CD4-positive, alpha-beta T cell treated with Interleukin-12 subunit alpha and Interleukin-12 subunit beta, for 1 hour (primary cell): Measurements from ENCODE around the gene HLA-DMA.

Experiments used
- DNase-seq: peaks from one replicate; pipeline ENCODE4 v3.0.0-alpha.2; 2020

The HLA-DMA gene

DNA sequence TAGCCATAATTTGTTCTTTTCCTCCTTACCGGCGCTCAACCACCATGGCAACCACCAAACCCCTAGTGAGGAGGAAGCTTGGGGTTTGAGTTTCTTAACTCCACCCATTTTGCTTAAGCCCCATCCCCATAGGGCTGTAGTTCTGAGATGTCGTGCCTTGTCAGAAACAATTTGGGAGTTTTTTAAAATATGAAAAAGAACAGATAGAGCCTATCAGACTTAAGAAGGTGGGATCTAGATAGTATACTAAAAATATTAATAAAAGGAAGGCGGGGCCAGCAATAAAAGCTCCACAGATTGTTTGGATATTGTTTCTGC lies 21.1 kb upstream of the HLA-DMA start:
- peak; percentile 62 for DNase-seq

- DNase-seq: peak; percentile 79
Observed at GRCh38 chr6:32973144-32974015, 20.5 kb upstream of the HLA-DMA start.

DNA sequence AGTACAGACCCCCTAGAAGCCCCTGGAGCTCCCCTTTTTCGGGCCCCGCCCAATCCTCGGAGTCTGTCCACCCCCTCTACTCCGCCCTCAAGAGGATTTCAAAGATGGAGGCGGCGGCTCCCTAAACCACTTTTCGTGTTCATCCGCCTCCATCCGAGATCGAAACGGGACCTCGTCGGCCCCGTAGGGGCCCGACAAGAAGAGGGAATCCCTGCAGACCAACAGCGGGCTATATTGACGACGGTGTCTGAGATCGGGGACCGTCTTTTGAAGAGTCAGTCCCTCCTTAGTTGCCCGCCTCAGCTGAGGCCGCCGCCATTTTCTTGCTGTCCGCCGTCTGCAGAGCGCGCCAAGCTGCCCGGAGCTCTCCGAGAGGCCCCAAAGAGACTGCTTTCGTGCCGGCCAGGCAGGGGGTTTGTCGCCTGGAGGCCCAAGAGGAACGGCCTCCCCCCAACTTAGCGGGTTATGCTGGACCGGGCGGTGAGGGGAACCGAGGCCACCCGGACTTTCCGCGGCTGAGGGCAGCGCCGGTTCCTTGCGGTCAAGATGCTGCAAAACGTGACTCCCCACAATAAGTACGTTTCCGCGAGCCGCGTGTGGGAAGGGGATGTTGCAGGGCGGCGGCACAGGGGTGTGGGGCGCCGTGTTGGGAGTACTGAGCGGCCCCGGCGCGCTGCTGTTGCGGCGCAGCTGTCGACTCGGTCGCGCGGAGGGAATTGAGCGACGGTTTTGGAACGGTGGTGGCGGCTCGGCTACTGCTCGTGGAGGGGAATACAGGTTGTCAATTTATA lies 19.7 kb upstream of the HLA-DMA start:
- DNase-seq: no peak

- peak; percentile 100 for DNase-seq
Observed at GRCh38 chr6:32971581-32972352, 18.9 kb upstream of the HLA-DMA start.

GRCh38 chr6:32971242-32971580 lies 18.3 kb upstream of the HLA-DMA start:
- DNase-seq: no peak

DNA sequence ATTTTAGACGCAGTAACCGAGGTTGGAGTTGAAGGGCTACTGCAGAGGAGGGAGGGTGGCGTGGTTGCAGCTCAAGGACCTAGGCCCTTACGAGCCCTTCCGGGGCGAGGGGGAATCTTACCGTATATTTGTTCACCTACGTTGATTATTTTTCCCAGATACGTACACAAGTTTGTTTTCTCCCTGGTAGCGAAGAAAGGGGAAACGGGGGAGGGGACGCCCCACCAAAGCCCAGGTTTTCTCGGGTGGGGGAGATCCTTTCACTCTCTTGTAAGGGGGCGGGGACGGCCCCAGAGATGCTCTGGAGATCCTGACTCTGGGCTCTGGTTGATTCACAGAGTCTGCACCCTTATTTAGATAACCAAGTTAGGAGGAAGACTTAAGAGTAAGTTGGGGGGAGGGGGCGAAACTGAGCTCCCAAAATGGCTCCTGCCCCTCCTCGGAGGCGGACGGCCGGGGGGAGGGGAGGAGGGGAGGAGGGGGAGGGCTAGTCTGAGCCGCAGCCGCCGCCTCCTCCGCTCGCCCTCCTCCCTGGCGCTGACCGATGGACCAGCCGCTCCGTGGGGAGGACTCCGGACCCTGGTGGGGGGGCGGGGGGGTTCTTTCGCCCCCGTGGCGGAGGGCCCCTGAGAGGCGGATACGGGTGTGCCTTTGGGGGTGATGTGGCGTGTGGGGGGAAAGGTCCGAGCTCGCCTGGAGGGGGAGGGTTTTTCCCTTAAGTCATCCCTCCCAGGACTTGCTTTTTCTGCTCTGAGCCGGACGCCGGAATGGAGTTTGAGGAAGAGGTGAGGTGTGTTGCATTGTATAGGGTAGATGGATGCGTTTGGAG lies 17.7 kb upstream of the HLA-DMA start:
- DNase-seq: peak; percentile 78

DNA sequence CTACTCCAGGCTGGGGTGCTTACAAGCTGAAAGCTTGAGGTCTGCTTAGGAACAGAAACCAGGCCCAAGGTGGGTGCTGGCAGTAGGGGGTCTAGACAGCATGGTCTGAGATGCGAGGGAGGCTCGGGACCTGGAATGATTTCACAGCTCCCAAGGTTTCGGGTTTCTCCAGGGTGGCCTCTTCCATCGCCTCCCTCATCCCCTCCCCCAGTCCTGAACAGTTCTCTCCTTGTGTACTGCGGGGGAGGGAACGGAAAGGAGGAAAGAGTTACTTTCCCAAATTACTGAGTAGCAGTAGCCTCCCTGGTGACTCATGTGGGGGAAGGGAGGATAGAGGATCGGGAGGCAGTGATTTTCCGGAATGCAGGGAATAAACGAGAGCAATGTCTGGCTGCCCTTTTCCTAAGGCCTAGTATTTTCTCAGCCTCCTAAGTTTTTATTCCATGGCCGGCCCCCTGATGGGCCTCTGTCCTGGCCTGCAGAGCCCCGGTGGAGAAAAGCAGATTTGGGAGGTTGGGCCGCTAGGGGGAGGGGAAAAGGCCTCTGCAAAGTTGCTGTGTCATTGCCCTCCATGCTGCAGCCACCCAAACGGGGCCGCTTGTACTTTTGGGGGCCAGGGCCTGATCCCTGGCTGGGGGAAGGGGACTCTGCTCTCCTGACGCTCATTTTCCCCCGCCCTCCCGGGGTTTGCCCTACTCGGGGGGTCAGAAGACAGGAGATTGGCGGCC lies 17.0 kb upstream of the HLA-DMA start:
- peak; percentile 70 for DNase-seq

DNA sequence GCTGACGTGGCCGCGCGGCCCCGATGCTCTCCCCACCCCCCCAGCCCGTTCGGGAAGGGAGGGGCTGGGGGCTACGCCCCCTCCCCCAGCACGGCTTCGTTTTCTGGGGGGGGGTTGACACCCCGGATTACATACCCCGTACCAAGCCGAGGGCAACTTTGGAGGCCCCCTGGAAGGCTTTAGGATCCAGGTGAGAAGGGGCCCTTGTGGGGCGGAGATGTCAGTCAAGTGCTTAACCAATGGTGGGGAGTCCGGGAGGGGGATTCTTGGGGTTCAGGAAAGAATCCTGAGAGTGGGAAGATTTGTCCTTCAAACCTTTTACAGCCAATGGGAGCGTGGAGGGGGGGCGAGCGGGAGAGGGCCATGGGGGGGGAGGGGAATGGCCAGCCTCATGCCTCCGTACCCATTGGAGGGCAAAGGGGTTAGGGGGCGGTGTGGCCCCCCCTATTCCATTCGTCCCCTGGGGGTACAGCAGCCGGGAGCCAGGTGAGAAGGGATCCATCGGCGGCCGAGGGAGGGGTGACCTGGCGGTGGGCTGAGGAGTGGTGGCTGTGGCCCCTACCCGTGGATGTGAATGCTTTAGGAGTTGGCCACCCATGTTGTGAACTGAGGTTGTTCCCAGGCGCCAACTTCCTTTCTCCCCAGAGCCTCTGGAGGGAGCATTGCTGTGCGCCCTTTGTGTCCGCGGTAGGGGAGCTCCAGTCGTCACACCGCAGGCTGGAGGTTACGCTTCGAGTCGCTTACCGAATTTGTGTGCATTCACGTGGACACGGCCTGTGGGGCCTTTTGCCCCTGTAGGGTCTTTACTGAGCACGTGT lies 16.2 kb upstream of the HLA-DMA start:
- peak; percentile 61 for DNase-seq

GRCh38 chr6:32968093-32968866 lies 15.4 kb upstream of the HLA-DMA start, which contains the start of gene BRD2:
Gene BRD2 (plus strand): TSS chr6:32968594. CDS start chr6:32972899, 4,305 bp downstream.
- DNase-seq: peak; percentile 98

GRCh38 chr6:32967151-32968091 lies 14.5 kb upstream of the HLA-DMA start:
- peak; percentile 59 for DNase-seq

- DNase-seq: no peak
Observed at GRCh38 chr6:32964776-32965175, 11.9 kb upstream of the HLA-DMA start.

GRCh38 chr6:32963866-32964265 lies 11.0 kb upstream of the HLA-DMA start:
- no peak for DNase-seq

DNA sequence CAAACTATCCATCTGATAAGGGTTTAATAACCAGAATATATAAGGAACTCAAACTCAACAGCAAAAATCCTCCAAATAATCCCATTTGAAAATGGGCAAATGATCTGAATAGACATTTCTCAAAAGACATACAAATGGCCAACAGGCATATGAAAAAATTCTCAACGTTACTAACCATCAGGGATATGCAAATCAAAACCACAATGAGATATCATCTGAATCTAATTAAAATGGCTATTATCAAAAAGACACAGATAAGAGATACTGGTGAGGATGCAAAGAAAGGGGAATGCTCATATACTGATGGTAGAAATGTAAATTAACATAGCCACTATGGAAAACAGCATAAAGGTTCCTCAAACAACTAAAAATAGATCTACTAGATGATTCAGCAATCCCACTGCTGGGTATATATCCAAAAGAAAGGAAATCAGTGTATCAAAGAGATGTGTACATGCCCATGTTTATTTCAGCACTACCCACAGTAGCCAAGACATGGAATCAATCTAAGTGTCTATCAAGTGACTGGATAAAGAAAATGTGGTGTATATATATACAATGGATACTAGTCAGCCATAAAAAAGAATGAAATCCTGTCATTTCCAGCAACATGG lies 9.4 kb upstream of the HLA-DMA start:
- DNase-seq: no peak

DNA sequence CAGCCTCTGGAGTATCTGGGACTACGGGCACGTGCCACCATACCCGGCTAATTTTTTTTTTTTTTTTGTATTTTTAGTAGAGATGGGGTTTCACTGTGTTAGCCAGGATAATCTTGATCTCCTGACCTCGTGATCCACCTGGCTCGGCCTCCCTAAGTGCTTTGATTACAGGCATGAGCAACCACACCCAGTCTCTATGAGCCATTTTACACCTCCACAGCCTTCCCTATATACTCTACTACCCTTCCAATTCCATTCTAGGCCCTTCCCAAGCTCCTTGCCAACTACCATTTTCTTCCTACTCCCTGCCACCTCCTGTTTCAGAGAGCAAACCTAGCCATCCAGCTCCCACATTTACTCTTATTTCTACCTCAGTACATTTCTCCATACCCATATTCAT lies 7.7 kb upstream of the HLA-DMA start:
- no peak for DNase-seq

GRCh38 chr6:32956176-32956575 lies 3.3 kb upstream of the HLA-DMA start:
- DNase-seq: no peak

GRCh38 chr6:32954986-32955802 lies 2.3 kb upstream of the HLA-DMA start:
- DNase-seq: peak; percentile 58

DNA sequence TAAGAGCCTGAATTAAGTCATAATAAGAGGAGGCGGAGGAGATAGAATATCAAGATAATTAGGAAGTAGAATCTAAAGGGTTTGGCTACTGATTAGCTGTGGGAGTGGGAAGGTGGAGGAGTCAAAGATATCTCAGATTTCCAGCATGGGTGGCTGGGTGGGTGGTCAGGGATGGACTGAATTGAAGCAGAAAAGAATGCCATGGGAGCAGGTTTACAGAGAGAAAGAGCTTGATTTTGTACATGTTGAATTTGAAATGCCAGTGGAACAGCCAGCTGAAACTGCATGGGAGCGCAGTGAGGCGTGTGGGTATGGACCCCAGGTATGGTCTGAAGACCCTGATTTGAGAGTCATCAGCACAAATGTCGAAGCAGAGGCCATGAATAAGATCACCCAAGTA lies 1.4 kb upstream of the HLA-DMA start:
- DNase-seq: no peak

DNA sequence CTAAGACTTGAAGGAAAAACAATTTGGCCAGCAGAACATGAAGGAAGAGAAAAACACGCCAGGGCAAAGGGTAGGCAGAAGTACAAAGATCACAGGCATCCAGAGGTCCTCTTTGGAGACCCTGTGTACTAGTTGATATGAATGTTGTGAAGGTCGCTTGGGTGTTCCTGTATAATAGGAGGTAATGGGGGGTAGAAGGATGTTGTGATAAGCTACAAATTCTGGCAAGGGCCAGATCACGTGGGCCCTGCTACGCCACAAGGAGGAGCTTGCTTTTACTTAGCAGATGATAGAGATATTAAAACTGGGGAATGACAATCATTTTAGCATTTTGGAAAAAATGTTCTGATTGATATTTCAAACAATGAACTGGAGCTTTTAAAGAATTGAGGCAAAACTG lies 878 bp upstream of the HLA-DMA start:
- no peak for DNase-seq
